SU-DHL-6 (cell line): ENCODE measurements around the gene RNF7.
"Not testable (repeated sequence)": the region's sequence is repeated elsewhere in the genome, so short reads cannot be mapped to it uniquely, and the experiment has no call there.

Experiments
- H2AFZ ChIP-seq: fragments of 200-600 bp; sonication (generic); 2 replicates; pipeline ENCODE4 v1.6.1; 2014; ENCODE audit warnings: low read depth, mild to moderate bottlenecking, moderate library complexity, mixed read lengths, antibody characterized with exemption, low read length; ENCODE audit not compliant: severe bottlenecking
- H3F3A ChIP-seq: fragments of 200-600 bp; shearing (Covaris generic); 2 replicates; pipeline ENCODE4 v1.6.0; 2016; ENCODE audit warnings: antibody characterized with exemption, mild to moderate bottlenecking; ENCODE audit not compliant: insufficient read depth
- H3K27ac ChIP-seq: fragments of 200-600 bp; sonication (generic); 2 replicates; pipeline ENCODE4 v1.5.1; 2016; ENCODE audit warnings: low read depth, mild to moderate bottlenecking, low read length, moderate library complexity, mixed read lengths
- H3K27me3 ChIP-seq: fragments of 200-600 bp; sonication (generic), shearing (Covaris generic); 2 replicates; pipeline ENCODE4 v1.6.0; 2014; ENCODE audit warnings: mild to moderate bottlenecking, low read length
- H3K36me3 ChIP-seq: fragments of 200-600 bp; sonication (generic); 2 replicates; pipeline ENCODE4 v1.6.1; 2014; ENCODE audit warnings: mild to moderate bottlenecking, low read length, mixed read lengths
- H3K4me2 ChIP-seq: fragments of 300-600, 200-600 bp; shearing (Covaris generic), sonication (generic); 2 replicates; pipeline ENCODE4 v1.6.0; 2014; ENCODE audit warnings: low read length, low read depth, mild to moderate bottlenecking; ENCODE audit not compliant: poor library complexity, severe bottlenecking
- H3K4me3 ChIP-seq: fragments of 200-600 bp; sonication (generic); 2 replicates; pipeline ENCODE4 v1.5.1; 2014; ENCODE audit warnings: antibody characterized with exemption, low read length, mild to moderate bottlenecking, mixed read lengths; ENCODE audit not compliant: insufficient read depth, poor library complexity, severe bottlenecking
- H3K79me2 ChIP-seq: fragments of 200-600 bp; sonication (generic); 2 replicates; pipeline ENCODE4 v1.6.1; 2014; ENCODE audit warnings: mild to moderate bottlenecking, low read length, moderate library complexity; ENCODE audit not compliant: insufficient read depth
- H3K9ac ChIP-seq: fragments of 200-600 bp; sonication (generic); 2 replicates; pipeline ENCODE4 v1.7.0; 2014; ENCODE audit warnings: mild to moderate bottlenecking, low read length
- H3K9me2 ChIP-seq: fragments of 200-600 bp; sonication (generic); replicated peaks from 2 replicates; pipeline ENCODE4 v1.6.1; 2014; ENCODE audit warnings: low read length; ENCODE audit not compliant: insufficient read depth
- H3K9me3 ChIP-seq: fragments of 200-600 bp; sonication (generic); 2 replicates; pipeline ENCODE4 v1.6.1; 2014; ENCODE audit warnings: low read length, mixed read lengths; ENCODE audit not compliant: insufficient read depth
- H4K20me1 ChIP-seq: fragments of 200-600 bp; sonication (generic); 2 replicates; pipeline ENCODE4 v1.6.1; 2014; ENCODE audit warnings: low read depth, mild to moderate bottlenecking, antibody characterized with exemption, low read length, moderate library complexity, mixed read lengths
- EZH2phosphoT487 ChIP-seq: fragments of 200-600 bp; sonication (generic), shearing (Covaris generic); conservative IDR thresholded peaks from 2 replicates; pipeline ENCODE4 v1.6.1; 2018; ENCODE audit warnings: mild to moderate bottlenecking, antibody characterized with exemption, low read length, moderate library complexity, mixed read lengths
- TF ChIP-seq, protein P1 (sequence below): fragments of 200-600 bp; sonication (generic); IDR thresholded peaks from one replicate; pipeline ENCODE4 v1.5.1; 2017; ENCODE audit warnings: antibody characterized with exemption, mild to moderate bottlenecking, low read length, moderate library complexity; ENCODE audit not compliant: insufficient read depth, poor library complexity, severe bottlenecking

The RNF7 gene

GRCh38 chr3:141699324-141699723 is 38.8 kb upstream of the RNF7 start:
- Histone ChIP-seq H2AFZ (no peak overlapping the region), H3K27ac (no peak overlapping the region), H3F3A (no peaks in the 10 kb centered on the region), H3K27me3 (no peaks in the 10 kb centered on the region), H3K9me2 (no peaks in the 10 kb centered on the region), H4K20me1 (no peaks in the 10 kb centered on the region), H3K4me2 (no peak overlapping the region), H3K36me3 (no peaks in the 10 kb centered on the region), H3K9ac (no peak overlapping the region), H3K79me2 (no peaks in the 10 kb centered on the region), H3K9me3 (no peaks in the 10 kb centered on the region), H3K4me3 (no peak overlapping the region)
- TF ChIP-seq EZH2phosphoT487, result no peak
- TF ChIP-seq, protein P1, sequence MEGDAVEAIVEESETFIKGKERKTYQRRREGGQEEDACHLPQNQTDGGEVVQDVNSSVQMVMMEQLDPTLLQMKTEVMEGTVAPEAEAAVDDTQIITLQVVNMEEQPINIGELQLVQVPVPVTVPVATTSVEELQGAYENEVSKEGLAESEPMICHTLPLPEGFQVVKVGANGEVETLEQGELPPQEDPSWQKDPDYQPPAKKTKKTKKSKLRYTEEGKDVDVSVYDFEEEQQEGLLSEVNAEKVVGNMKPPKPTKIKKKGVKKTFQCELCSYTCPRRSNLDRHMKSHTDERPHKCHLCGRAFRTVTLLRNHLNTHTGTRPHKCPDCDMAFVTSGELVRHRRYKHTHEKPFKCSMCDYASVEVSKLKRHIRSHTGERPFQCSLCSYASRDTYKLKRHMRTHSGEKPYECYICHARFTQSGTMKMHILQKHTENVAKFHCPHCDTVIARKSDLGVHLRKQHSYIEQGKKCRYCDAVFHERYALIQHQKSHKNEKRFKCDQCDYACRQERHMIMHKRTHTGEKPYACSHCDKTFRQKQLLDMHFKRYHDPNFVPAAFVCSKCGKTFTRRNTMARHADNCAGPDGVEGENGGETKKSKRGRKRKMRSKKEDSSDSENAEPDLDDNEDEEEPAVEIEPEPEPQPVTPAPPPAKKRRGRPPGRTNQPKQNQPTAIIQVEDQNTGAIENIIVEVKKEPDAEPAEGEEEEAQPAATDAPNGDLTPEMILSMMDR, result no peak

- no peaks in the 10 kb centered on the region for H3F3A ChIP-seq
- no peak for TF ChIP-seq EZH2phosphoT487
- TF ChIP-seq, protein P1, result no peak
- no peaks in the 10 kb centered on the region for H3K79me2 ChIP-seq
- no peaks in the 10 kb centered on the region for H4K20me1 ChIP-seq
- no peak overlapping the region for H3K27ac ChIP-seq
- H3K4me3 ChIP-seq, result no peak overlapping the region
- H3K9me2 ChIP-seq, result no peaks in the 10 kb centered on the region
- no peak overlapping the region for H3K9ac ChIP-seq
- no peak overlapping the region for H3K4me2 ChIP-seq
- no peaks in the 10 kb centered on the region for H3K9me3 ChIP-seq
- H2AFZ ChIP-seq, result no peak overlapping the region
- no peaks in the 10 kb centered on the region for H3K27me3 ChIP-seq
- no peaks in the 10 kb centered on the region for H3K36me3 ChIP-seq
Measured at GRCh38 chr3:141699897-141700296, 38.2 kb upstream of the RNF7 start.

DNA sequence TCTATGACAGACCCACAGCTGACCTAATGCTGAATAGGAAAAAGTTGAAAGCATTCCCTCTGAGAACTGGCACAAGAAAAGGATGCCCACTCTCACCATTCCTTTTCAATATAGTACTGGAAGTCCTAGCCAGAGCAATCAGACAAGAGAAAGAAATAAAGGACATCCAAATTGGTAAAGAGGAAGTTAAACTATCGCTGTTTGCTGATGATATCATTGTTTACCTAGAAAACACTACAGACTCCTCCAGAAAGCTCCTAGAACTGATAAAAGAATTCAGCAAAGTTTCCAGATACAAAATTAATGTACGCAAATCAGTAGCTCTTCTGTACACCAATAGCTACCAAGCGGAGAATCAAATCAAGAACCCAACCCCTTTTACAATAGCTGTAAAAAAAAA is 34.7 kb upstream of the RNF7 start:
- H3K4me3 ChIP-seq, H3K27me3 ChIP-seq, H2AFZ ChIP-seq, H3K9me3 ChIP-seq, H3K9ac ChIP-seq, H3K79me2 ChIP-seq, H3K27ac ChIP-seq, H3K36me3 ChIP-seq, H4K20me1 ChIP-seq, H3K9me2 ChIP-seq, H3K4me2 ChIP-seq, H3F3A ChIP-seq: not testable (repeated sequence)

DNA sequence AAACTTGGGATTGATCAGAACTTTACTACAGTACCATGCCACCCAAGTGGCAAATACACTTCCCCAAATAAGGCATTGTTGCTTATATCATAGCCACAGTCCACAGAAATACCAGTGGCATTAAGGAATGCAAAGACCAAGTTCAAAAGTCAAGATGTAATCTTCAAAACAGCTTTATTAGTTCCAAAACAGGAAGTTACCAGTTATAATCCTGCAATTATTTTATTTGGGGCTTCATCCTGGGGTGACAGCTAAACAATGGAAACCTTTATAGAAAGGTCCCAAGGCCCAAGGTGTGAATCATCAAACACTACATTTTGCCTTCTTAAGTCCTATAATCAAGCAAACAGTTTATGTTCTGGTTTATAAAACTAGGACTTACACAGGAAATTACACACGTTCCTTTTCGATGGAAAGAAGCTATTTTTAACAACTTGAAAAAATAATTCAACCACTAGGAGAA is 30.3 kb upstream of the RNF7 start:
- no peak for TF ChIP-seq EZH2phosphoT487
- no peaks in the 10 kb centered on the region for H3K27me3 ChIP-seq
- no peaks in the 10 kb centered on the region for H3K79me2 ChIP-seq
- H4K20me1 ChIP-seq, result no peaks in the 10 kb centered on the region
- no peak overlapping the region for H3K4me3 ChIP-seq
- no peaks in the 10 kb centered on the region for H3K9me2 ChIP-seq
- no peak overlapping the region for H3K4me2 ChIP-seq
- no peak overlapping the region for H2AFZ ChIP-seq
- no peak overlapping the region for H3K27ac ChIP-seq
- H3K9ac ChIP-seq, result no peak overlapping the region
- H3F3A ChIP-seq, result no peaks in the 10 kb centered on the region
- no peaks in the 10 kb centered on the region for H3K9me3 ChIP-seq
- no peaks in the 10 kb centered on the region for H3K36me3 ChIP-seq
